NCI-H748 (cell line): Measurements from ENCODE around the gene HNRNPUL2.
"Not testable (repeated sequence)": the region's sequence is repeated elsewhere in the genome, so short reads cannot be mapped to it uniquely, and the experiment has no call there.

Experiments used
- DNase-seq: peaks from one replicate; lab custom pipeline; 2025; ENCODE audit not compliant: unreplicated experiment; lab: John Stamatoyannopoulos, UW

Gene HNRNPUL2

GRCh38 chr11:62727165-62727871, at the start of gene HNRNPUL2:
Gene HNRNPUL2, minus strand, starts transcription at chr11:62727457. Its CDS starts 301 bp downstream, at chr11:62727156.
- peak; percentile 99 for DNase-seq

- no peak for DNase-seq
Observed at GRCh38 chr11:62775646-62776045, 48.4 kb upstream of the HNRNPUL2 start.

GRCh38 chr11:62774407-62774806, 47.1 kb upstream of the HNRNPUL2 start:
- DNase-seq, result no peak

- DNase-seq, result peak; percentile 98
Observed at GRCh38 chr11:62771144-62772021, 44.1 kb upstream of the HNRNPUL2 start, which contains the start of gene TAF6L. Gene TAF6L, plus strand, starts transcription at chr11:62771396. Its CDS starts 4,388 bp downstream, at chr11:62775784.

GRCh38 chr11:62770778-62771143, 43.5 kb upstream of the HNRNPUL2 start:
- peak; percentile 73 for DNase-seq

- DNase-seq, result peak; percentile 24
Observed at GRCh38 chr11:62760867-62761227, 33.6 kb upstream of the HNRNPUL2 start.

GRCh38 chr11:62757846-62758788, 30.9 kb upstream of the HNRNPUL2 start:
- DNase-seq, result no peak

GRCh38 chr11:62755086-62755615, 27.9 kb upstream of the HNRNPUL2 start:
- no peak for DNase-seq

- peak; percentile 99 for DNase-seq
Observed at GRCh38 chr11:62753736-62754603, 26.7 kb upstream of the HNRNPUL2 start, which contains the start of gene ZBTB3. Gene ZBTB3, minus strand, starts transcription at chr11:62754160. Its CDS starts 496 bp downstream, at chr11:62753664.

- no peak for DNase-seq
Observed at GRCh38 chr11:62752994-62753735, 25.9 kb upstream of the HNRNPUL2 start.

- no peak for DNase-seq
Observed at GRCh38 chr11:62752177-62752785, 25.0 kb upstream of the HNRNPUL2 start.

GRCh38 chr11:62749931-62750330, 22.7 kb upstream of the HNRNPUL2 start:
- DNase-seq, result not testable (repeated sequence)

- no peak for DNase-seq
Observed at GRCh38 chr11:62747475-62748160, 20.4 kb upstream of the HNRNPUL2 start.

GRCh38 chr11:62737196-62737595, 9.9 kb upstream of the HNRNPUL2 start:
- no peak for DNase-seq

GRCh38 chr11:62732830-62733229, 5.6 kb upstream of the HNRNPUL2 start:
- DNase-seq, result peak; percentile 16

- DNase-seq, result not testable (repeated sequence)
Observed at GRCh38 chr11:62730076-62730475, 2.8 kb upstream of the HNRNPUL2 start.

GRCh38 chr11:62728171-62728988, 1.1 kb upstream of the HNRNPUL2 start, which contains the start of gene TTC9C:
Gene TTC9C, plus strand, starts transcription at chr11:62728486. Its CDS starts 363 bp downstream, at chr11:62728849.
- DNase-seq, result peak; percentile 84
